Stimulated activated CD4-positive, alpha-beta T cell treated with anti-CD3 and anti-CD28 coated beads, Interleukin-2, amount 100 ng/mL, for 4 hours (primary cell): ENCODE data around the gene NMUR1.

Experiments used
- DNase-seq: peaks from one replicate; pipeline ENCODE4 v3.0.0-alpha.2; 2020; ENCODE audit warnings: low read depth

NMUR1 gene

DNA sequence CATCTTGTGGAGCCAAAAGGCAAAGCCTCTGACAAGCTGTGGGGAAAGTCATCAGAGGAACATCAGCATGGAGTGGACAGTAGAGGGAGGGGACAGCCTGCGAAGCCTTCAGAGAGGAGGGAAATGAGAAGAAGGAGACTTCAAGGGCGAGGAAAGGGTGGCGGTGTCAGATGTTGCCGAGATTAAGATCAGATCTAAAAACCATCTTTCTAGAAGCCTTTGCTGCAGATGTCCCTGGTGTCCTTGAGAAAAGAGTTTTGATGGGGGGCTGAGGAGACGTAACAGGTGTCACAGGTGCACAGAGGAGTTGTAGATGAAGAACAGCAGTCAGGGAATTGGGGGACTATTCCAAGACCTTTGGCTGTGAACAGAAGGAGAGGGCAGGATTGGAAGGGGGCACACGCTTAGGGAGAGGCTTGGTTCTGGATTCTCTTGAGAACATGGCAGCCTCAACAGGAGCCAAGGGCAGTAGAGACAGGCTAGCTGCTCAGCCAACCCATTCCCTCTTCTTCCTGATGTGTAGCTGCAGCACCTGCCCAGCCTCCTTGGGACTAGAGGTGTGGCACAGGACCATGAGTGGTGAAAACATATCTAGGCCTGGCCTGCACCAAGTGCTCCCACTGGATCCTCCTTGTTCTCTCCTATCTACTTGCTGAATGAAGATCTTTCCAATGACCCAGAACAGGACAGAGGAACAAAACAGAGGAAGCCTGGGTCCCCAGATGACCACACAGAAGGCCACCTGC, 43.2 kb downstream of the NMUR1 start:
- DNase-seq = no peak

DNA sequence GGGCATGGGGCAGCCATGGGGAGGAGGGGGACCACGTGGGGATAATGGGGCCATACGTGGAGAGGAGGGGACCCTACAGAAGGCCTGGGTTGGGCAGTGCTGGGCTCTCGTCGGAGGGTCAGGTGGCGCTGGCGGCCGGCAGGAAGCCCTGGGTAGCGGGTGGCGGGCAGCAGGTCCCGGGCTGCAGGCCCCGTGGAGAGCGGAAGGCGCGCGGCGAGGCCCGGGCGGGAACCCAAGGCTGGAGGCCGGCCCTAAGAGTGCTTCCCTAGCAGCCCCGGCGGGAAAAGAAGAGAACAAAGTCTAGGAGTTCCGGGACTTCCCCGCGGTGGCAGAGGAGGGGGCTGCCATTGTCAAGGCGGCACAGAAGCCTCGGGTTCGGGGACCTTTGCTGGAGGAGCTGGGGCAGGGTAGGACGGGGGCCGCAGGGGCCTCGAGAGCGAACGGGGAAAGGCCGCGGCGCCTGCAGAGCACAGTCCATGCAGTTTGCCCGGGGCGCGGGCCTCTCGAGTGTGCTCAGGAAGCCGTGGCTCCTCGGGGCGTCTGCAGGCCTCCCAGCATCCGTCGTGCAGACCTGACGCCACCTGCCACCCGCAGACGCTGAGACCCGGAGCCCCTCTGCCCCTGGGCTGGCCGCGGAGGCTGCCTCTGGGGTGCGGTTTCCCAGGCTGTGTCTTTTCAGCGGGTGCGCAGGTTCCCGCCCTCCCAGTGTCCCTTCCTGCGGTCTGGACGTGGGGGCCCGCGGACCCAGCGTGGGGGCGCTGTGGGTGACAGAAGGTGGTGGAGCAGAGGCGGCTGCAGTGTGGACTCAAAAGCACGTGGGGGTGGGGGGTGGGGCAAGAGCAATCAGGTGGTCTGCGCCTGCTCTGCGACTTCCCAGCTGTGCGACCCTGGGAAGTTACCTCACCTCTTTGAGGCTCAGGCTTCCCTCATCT, 46.6 kb downstream of the NMUR1 start:
- peak; percentile 15 for DNase-seq

DNA sequence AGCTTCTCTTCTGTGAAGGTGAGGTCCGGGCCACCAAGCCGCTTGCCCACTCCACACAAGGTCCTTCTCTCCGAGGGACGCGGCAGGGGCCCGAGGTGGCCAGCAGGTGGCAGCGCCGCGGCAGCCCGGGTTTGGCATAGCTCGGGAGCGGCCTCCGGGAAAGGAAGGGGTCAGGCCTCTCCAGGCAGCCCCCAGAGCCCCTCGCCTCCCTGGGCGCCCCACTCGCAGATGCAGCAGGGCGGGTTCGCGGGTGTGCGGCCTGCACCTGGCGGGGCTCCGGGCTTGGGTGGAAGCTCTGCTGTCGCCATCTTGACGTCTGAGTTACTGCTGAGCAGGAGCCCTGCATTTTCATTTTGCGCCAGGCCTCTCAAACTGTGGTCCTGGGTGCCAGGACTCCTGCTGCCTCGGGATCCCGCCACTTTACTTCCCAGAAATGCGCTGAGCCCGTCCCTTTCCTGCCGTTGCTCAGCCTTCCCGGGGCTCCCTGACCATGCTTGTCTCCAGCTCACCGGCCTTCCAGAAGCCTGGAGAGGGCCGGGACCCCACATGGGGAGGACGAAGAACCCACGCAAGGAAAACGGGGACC, 47.3 kb downstream of the NMUR1 start:
- DNase-seq = peak; percentile 57

DNA sequence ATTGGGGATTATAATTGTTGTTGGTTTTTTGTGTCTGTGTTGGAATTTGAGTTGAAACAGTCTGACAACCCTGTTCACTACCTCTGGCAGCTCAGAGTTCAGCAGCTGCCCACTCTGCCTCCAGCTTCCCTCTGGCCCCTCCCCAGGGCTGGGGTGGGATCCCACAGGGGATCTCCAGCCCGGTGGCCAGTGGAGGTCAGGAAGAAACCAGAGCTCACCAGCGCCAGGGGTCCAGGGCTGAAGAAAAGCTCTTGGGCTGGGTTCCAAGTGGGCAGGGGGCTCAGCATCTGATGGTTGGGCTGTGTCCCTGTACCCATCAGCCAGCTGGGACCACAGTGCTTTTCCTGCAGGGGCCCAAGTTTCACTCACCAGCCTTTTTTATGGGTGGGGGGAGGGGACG, 49.5 kb downstream of the NMUR1 start:
- DNase-seq = no peak

DNA sequence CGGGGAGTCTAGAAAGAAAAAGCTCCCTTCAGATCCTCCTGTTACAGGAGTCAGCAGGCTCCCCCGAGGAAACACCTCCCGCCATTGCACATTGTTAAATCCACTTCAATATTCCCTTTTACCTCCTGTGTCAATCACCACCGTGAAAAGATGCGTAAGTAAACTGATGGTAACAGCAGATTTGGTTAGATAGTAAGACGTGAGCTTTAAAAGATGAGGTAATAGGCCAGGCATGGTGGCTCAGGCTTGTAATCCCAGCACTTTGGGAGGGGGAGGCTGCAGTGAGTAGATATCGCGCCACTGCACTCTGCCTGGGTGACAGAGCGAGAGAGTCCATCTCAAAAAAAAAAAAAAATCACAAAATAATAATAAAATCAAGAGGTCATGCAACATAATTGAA, 50.8 kb downstream of the NMUR1 start:
- no peak for DNase-seq

DNA sequence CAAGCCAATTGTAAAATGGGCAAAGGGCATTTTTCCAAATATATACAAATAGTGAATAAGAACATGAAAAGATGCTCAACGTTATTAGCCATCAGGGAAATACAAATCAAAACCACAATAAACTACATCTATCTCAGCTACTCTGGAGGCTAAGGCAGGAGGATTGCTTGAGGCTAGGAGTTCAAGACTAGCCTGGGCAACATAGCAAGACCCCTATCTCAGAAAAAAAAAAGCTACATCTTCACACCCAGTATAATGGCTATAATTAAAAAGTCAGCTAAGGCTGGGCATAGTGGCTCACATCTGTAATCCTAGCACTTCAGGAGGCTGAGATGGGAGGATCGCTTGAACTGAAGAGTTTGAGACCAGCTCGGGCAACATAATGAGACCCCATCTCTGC, 53.3 kb downstream of the NMUR1 start:
- no peak for DNase-seq

DNA sequence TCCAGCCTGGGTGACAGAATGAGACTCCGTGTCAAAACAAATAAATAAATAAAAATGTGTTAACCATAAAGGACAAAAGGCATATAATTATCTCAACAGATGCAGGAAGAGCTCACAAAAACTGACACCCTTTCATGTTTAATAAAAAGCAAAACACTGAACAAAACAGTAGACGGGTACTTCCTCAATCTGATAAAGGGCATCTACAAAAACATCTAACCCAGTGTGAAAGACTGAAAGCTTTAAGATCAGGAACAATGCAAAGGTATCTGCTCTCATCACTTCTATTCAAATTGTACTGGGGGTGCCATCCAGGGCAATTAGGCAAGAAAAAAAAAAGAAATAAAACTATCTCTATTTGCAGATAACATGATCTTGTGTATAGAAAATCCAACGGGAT, 54.3 kb downstream of the NMUR1 start:
- no peak for DNase-seq
